ENCODE data around the gene KLHDC4. TPM values are rescaled to one million over a fixed set of nuclear protein-coding genes. Genes with fewer than 3 reads are reported as not detected.

KLHDC4 gene
- total and polyA plus RNA-seq, 10 of the 15 experiments (the other 5 are each of a cell fraction or from before 2014, with no cell fraction given), result 0.80 to 62.1 (median 32.8) TPM

DNA sequence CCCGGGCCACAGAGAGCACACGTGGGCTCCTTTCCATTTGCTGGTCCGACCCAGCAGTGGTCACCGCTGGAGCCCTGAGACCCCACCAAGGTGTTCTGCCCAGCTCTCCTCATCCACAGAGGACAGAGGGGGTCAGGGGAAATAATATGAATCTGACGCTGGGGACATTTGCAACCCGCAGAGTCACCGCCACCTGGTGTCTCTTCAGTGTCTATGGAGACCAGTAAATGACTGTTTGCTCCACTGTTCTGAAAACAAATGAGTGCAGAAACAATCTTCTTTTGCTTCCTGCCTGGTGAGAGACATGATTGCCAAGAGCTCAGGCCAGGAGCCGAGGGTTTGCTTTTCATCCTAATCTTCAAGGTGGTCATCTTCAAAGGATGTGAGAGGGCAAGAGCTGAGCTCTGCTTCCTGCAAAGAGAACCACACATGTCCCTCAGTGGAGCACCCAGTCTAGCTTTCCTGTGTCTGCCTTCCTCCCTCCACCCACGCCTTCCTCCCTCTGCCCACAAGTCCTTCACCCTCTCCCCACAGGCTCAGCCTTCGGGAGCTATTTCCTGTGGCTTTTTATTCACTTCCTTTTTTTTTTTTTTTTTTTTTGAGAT lies 14.7 kb upstream of the KLHDC4 start (continued):
- TF ChIP-seq, protein P1, sequence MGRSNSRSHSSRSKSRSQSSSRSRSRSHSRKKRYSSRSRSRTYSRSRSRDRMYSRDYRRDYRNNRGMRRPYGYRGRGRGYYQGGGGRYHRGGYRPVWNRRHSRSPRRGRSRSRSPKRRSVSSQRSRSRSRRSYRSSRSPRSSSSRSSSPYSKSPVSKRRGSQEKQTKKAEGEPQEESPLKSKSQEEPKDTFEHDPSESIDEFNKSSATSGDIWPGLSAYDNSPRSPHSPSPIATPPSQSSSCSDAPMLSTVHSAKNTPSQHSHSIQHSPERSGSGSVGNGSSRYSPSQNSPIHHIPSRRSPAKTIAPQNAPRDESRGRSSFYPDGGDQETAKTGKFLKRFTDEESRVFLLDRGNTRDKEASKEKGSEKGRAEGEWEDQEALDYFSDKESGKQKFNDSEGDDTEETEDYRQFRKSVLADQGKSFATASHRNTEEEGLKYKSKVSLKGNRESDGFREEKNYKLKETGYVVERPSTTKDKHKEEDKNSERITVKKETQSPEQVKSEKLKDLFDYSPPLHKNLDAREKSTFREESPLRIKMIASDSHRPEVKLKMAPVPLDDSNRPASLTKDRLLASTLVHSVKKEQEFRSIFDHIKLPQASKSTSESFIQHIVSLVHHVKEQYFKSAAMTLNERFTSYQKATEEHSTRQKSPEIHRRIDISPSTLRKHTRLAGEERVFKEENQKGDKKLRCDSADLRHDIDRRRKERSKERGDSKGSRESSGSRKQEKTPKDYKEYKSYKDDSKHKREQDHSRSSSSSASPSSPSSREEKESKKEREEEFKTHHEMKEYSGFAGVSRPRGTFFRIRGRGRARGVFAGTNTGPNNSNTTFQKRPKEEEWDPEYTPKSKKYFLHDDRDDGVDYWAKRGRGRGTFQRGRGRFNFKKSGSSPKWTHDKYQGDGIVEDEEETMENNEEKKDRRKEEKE (IDR thresholded peaks at IDR 0.05), result no peak
- TF ChIP-seq ATF7 (IDR thresholded peaks at IDR 0.05; ENCODE audit: low read depth) (peak; percentile 69), SREBF1 (IDR thresholded peaks at IDR 0.05; ENCODE audit: low read length) (no peak), MTA2 (IDR thresholded peaks at IDR 0.05; ENCODE audit: low read depth) (peak; percentile 37; the same call in 1 of the 2 replicates), NRF1 (conservative IDR thresholded peaks at IDR 0.05; ENCODE audit: low read depth, low read length) (no peak), CEBPZ (IDR thresholded peaks at IDR 0.05; ENCODE audit: low read depth, low read length) (no peak), EZH2 (IDR thresholded peaks at IDR 0.05; ENCODE audit: borderline replicate concordance, control insufficient read depth, low read depth, low read length) (no peak), KDM1A (IDR thresholded peaks at IDR 0.05; ENCODE audit: borderline replicate concordance) (no peak), BRCA1 (IDR thresholded peaks at IDR 0.05; ENCODE audit: low read depth, low read length) (no peak), CREB1 (IDR thresholded peaks at IDR 0.05; ENCODE audit: low read depth) (0 out of 2 replicates have a peak, but pooled peaks have one; percentile 42), BACH1 (IDR thresholded peaks at IDR 0.05; ENCODE audit: borderline replicate concordance) (no peak), RB1 (IDR thresholded peaks at IDR 0.05; ENCODE audit: borderline replicate concordance) (no peak), NFYB (IDR thresholded peaks at IDR 0.05; ENCODE audit: insufficient read depth, low read depth, low read length) (no peak)
- TF ChIP-seq, protein P2, sequence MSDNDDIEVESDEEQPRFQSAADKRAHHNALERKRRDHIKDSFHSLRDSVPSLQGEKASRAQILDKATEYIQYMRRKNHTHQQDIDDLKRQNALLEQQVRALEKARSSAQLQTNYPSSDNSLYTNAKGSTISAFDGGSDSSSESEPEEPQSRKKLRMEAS (IDR thresholded peaks at IDR 0.05; ENCODE audit: low read depth, low read length), result no peak
- TF ChIP-seq, protein P3, sequence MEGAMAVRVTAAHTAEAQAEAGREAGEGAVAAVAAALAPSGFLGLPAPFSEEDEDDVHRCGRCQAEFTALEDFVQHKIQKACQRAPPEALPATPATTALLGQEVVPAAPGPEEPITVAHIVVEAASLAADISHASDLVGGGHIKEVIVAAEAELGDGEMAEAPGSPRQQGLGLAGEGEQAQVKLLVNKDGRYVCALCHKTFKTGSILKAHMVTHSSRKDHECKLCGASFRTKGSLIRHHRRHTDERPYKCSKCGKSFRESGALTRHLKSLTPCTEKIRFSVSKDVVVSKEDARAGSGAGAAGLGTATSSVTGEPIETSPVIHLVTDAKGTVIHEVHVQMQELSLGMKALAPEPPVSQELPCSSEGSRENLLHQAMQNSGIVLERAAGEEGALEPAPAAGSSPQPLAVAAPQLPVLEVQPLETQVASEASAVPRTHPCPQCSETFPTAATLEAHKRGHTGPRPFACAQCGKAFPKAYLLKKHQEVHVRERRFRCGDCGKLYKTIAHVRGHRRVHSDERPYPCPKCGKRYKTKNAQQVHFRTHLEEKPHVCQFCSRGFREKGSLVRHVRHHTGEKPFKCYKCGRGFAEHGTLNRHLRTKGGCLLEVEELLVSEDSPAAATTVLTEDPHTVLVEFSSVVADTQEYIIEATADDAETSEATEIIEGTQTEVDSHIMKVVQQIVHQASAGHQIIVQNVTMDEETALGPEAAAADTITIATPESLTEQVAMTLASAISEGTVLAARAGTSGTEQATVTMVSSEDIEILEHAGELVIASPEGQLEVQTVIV (IDR thresholded peaks at IDR 0.05; ENCODE audit: borderline replicate concordance, partially characterized antibody), result no peak
- TF ChIP-seq, protein P4, sequence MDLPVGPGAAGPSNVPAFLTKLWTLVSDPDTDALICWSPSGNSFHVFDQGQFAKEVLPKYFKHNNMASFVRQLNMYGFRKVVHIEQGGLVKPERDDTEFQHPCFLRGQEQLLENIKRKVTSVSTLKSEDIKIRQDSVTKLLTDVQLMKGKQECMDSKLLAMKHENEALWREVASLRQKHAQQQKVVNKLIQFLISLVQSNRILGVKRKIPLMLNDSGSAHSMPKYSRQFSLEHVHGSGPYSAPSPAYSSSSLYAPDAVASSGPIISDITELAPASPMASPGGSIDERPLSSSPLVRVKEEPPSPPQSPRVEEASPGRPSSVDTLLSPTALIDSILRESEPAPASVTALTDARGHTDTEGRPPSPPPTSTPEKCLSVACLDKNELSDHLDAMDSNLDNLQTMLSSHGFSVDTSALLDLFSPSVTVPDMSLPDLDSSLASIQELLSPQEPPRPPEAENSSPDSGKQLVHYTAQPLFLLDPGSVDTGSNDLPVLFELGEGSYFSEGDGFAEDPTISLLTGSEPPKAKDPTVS (IDR thresholded peaks at IDR 0.05; ENCODE audit: low read depth, low read length), result no peak
- TF ChIP-seq, protein P5, sequence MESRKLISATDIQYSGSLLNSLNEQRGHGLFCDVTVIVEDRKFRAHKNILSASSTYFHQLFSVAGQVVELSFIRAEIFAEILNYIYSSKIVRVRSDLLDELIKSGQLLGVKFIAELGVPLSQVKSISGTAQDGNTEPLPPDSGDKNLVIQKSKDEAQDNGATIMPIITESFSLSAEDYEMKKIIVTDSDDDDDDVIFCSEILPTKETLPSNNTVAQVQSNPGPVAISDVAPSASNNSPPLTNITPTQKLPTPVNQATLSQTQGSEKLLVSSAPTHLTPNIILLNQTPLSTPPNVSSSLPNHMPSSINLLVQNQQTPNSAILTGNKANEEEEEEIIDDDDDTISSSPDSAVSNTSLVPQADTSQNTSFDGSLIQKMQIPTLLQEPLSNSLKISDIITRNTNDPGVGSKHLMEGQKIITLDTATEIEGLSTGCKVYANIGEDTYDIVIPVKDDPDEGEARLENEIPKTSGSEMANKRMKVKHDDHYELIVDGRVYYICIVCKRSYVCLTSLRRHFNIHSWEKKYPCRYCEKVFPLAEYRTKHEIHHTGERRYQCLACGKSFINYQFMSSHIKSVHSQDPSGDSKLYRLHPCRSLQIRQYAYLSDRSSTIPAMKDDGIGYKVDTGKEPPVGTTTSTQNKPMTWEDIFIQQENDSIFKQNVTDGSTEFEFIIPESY (IDR thresholded peaks at IDR 0.05), result no peak

Measured in GM12878 (cell line).